Stimulated activated CD4-positive, alpha-beta T cell treated with anti-CD3 and anti-CD28 coated beads, Interleukin-15, amount 100 ng/mL, for 24 hours (primary cell): ENCODE measurements around the gene KRTAP4-2.
"Not testable (repeated sequence)": the region's sequence is repeated elsewhere in the genome, so short reads cannot be mapped to it uniquely, and the experiment has no call there.

Experiments
- DNase-seq: peaks from one replicate; pipeline ENCODE4 v3.0.0-alpha.2; 2020

The KRTAP4-2 gene

GRCh38 chr17:41160190-41160589 lies 17.8 kb downstream of the KRTAP4-2 start:
- not testable (repeated sequence) for DNase-seq

GRCh38 chr17:41153856-41154255 lies 24.2 kb downstream of the KRTAP4-2 start:
- no peak for DNase-seq

- no peak for DNase-seq
Observed at GRCh38 chr17:41151525-41151924, 26.5 kb downstream of the KRTAP4-2 start.

- DNase-seq, result no peak
Observed at GRCh38 chr17:41150026-41150425, 28.0 kb downstream of the KRTAP4-2 start.

GRCh38 chr17:41149652-41149985 lies 28.4 kb downstream of the KRTAP4-2 start, which contains the start of gene KRTAP4-5:
Gene KRTAP4-5, minus strand, starts transcription at chr17:41149825. Its CDS starts 58 bp downstream, at chr17:41149767.
- DNase-seq, result no peak

- DNase-seq, result not testable (repeated sequence)
Observed at GRCh38 chr17:41148971-41149651, 28.9 kb downstream of the KRTAP4-2 start.

- no peak for DNase-seq
Observed at GRCh38 chr17:41147531-41148204, 30.4 kb downstream of the KRTAP4-2 start.

- DNase-seq, result no peak
Observed at GRCh38 chr17:41145261-41145660, 32.8 kb downstream of the KRTAP4-2 start.

- DNase-seq, result no peak
Observed at GRCh38 chr17:41144846-41145245, 33.2 kb downstream of the KRTAP4-2 start.

GRCh38 chr17:41141361-41141760 lies 36.7 kb downstream of the KRTAP4-2 start:
- DNase-seq, result no peak

- DNase-seq, result no peak
Observed at GRCh38 chr17:41140360-41141131, 37.5 kb downstream of the KRTAP4-2 start, which contains the start of gene KRTAP4-6. Gene KRTAP4-6, minus strand, starts transcription at chr17:41140544. Its CDS starts 57 bp downstream, at chr17:41140487.

GRCh38 chr17:41139865-41140264 lies 38.2 kb downstream of the KRTAP4-2 start:
- not testable (repeated sequence) for DNase-seq

- DNase-seq, result no peak
Observed at GRCh38 chr17:41133880-41134735, 43.9 kb downstream of the KRTAP4-2 start.

- no peak for DNase-seq
Observed at GRCh38 chr17:41131979-41132378, 46.0 kb downstream of the KRTAP4-2 start.
